Osteoblast (primary cell): ENCODE measurements around the gene NGDN. TPM values are rescaled to one million over a fixed set of nuclear protein-coding genes. Genes with fewer than 3 reads are reported as not detected.

Experiments used
- DNase-seq: peaks from one replicate; pipeline ENCODE4 v3.0.0; 2011; ENCODE audit warnings: low spot score, mixed read lengths; ENCODE audit not compliant: insufficient read length; ENCODE audit errors: missing footprints
- H2AFZ ChIP-seq: 2 replicates; pipeline ENCODE4 v1.6.0; 2011; ENCODE audit warnings: mild to moderate bottlenecking, low read length
- H3K27ac ChIP-seq: 2 replicates; pipeline ENCODE4 v1.5.1; 2011; ENCODE audit warnings: mild to moderate bottlenecking, low read depth, low read length, moderate library complexity
- H3K27me3 ChIP-seq: 2 replicates; pipeline ENCODE4 v1.6.0; 2012; ENCODE audit warnings: mild to moderate bottlenecking, control low read depth, inconsistent platforms, low read length, moderate library complexity; ENCODE audit not compliant: insufficient read depth
- H3K36me3 ChIP-seq: 2 replicates; pipeline ENCODE4 v1.5.1; 2011; ENCODE audit warnings: mild to moderate bottlenecking, low read length, control low read depth, moderate library complexity; ENCODE audit not compliant: insufficient read depth
- H3K4me1 ChIP-seq: 2 replicates; pipeline ENCODE4 v1.5.1; 2011; ENCODE audit warnings: mild to moderate bottlenecking, low read length, control low read depth, moderate library complexity; ENCODE audit not compliant: insufficient read depth
- H3K4me2 ChIP-seq: 2 replicates; pipeline ENCODE4 v1.6.0; 2011; ENCODE audit warnings: mild to moderate bottlenecking, low read length; ENCODE audit not compliant: insufficient read depth
- H3K4me3 ChIP-seq: fragments of 200-600 bp; sonication (generic); 3 replicates; pipeline ENCODE4 v1.5.1; 2012; ENCODE audit warnings: mild to moderate bottlenecking, low read length, inconsistent platforms; ENCODE audit not compliant: insufficient read depth
- H3K79me2 ChIP-seq: 2 replicates; pipeline ENCODE4 v1.6.0; 2012; ENCODE audit warnings: mild to moderate bottlenecking, low read length, control low read depth, inconsistent platforms; ENCODE audit not compliant: insufficient read depth
- H3K9me3 ChIP-seq: 2 replicates; pipeline ENCODE4 v1.5.1; 2011; ENCODE audit warnings: low read depth, low read length, control low read depth
- H4K20me1 ChIP-seq: 2 replicates; pipeline ENCODE4 v1.6.0; 2012; ENCODE audit warnings: mild to moderate bottlenecking, low read length, control low read depth; ENCODE audit not compliant: insufficient read depth
- total RNA-seq: library from RNA; depleted of rRNA; stranded (reverse); fragments of >200 nt; gene quantifications from 2 replicates; pipeline ENCODE4 v1.2.3, GENCODE V29; 2012
- TF ChIP-seq, protein P1 (sequence below): IDR thresholded peaks from 2 replicates; pipeline ENCODE4 v1.5.1; 2011; ENCODE audit warnings: mild to moderate bottlenecking, low read depth, low read length, moderate library complexity; ENCODE audit errors: extremely low read depth

The NGDN gene
- total RNA-seq, 1 donor: 49.6 TPM

DNA sequence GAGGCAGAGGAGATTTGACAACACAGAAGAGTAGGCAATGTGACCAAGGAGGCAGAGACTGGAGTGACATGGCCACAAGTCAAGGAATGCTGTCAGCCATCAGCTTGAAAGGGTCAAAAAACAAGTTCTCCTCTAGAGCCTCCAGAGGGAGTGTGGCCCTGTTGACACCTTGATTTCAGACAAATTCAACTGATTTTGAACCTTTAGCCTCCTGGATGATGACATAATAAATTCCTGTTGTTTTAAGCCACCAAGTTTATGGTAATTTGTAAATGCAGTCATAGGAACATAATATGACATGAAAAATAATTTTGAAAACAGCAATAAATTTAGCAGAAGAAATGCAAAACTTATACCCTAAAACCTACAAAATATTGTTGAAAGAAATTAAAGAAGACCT, 8.5 kb upstream of the NGDN start:
- no peaks in the 10 kb centered on the region for H3K27me3 ChIP-seq
- H3K36me3 ChIP-seq: no peaks in the 10 kb centered on the region
- no peaks in the 10 kb centered on the region for H3K4me1 ChIP-seq
- no peak overlapping the region for H3K4me3 ChIP-seq
- H3K4me2 ChIP-seq: no peak overlapping the region
- H4K20me1 ChIP-seq: no peaks in the 10 kb centered on the region
- no peak for DNase-seq
- TF ChIP-seq, protein P1, sequence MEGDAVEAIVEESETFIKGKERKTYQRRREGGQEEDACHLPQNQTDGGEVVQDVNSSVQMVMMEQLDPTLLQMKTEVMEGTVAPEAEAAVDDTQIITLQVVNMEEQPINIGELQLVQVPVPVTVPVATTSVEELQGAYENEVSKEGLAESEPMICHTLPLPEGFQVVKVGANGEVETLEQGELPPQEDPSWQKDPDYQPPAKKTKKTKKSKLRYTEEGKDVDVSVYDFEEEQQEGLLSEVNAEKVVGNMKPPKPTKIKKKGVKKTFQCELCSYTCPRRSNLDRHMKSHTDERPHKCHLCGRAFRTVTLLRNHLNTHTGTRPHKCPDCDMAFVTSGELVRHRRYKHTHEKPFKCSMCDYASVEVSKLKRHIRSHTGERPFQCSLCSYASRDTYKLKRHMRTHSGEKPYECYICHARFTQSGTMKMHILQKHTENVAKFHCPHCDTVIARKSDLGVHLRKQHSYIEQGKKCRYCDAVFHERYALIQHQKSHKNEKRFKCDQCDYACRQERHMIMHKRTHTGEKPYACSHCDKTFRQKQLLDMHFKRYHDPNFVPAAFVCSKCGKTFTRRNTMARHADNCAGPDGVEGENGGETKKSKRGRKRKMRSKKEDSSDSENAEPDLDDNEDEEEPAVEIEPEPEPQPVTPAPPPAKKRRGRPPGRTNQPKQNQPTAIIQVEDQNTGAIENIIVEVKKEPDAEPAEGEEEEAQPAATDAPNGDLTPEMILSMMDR: no peak
- H2AFZ ChIP-seq: no peak overlapping the region
- H3K27ac ChIP-seq: no peak overlapping the region
- H3K9me3 ChIP-seq: no peaks in the 10 kb centered on the region
- H3K79me2 ChIP-seq: no peaks in the 10 kb centered on the region

DNA sequence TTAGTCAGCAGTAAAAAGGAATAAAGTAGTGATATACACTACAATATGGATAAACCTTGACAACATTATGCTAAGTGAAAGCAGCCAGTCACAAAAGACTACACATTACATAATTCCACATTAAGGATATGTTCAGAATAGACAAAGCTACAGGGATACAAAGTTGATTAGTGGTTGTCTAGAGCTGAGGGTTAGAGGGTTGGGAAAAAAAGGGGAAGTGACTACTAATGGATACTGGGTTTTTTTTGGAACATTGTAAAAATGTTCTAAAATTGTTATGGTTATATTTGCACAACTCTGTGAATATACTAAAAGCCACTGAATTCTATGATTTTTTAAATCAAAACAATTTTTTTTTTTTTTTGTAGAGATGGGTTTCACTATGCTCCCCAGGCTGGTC, 4.8 kb upstream of the NGDN start:
- no peak overlapping the region for H3K4me3 ChIP-seq
- DNase-seq: no peak
- H3K4me2 ChIP-seq: no peak overlapping the region
- no peaks in the 10 kb centered on the region for H3K36me3 ChIP-seq
- no peak overlapping the region for H3K27ac ChIP-seq
- H2AFZ ChIP-seq: no peak overlapping the region
- TF ChIP-seq, protein P1: no peak
- no peaks in the 10 kb centered on the region for H3K9me3 ChIP-seq
- H3K27me3 ChIP-seq: no peaks in the 10 kb centered on the region
- peaks cover 2% of the 10 kb centered on the region for H3K79me2 ChIP-seq
- H3K4me1 ChIP-seq: peaks cover 3% of the 10 kb centered on the region
- H4K20me1 ChIP-seq: no peaks in the 10 kb centered on the region

DNA sequence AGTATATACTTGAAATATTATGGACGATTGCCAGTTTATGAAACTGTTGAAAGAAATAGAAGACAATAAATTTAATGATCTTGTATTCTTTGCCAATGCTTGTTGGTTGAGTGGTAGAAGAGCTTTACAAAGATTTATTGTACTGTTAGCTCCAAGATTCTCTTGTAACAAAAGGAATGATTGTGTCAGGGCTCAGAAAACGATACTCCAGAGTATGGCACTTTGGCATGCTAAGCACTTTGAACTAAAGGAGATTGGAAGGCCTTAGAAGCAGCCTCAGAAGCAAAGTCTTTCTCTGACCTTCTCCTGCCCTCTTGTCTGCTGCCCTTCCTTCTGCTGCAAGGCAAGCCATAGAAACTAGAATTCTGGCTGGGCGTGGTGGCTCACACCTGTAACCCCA, 4.2 kb upstream of the NGDN start:
- TF ChIP-seq, protein P1: no peak
- no peaks in the 10 kb centered on the region for H3K27me3 ChIP-seq
- H4K20me1 ChIP-seq: no peaks in the 10 kb centered on the region

DNA sequence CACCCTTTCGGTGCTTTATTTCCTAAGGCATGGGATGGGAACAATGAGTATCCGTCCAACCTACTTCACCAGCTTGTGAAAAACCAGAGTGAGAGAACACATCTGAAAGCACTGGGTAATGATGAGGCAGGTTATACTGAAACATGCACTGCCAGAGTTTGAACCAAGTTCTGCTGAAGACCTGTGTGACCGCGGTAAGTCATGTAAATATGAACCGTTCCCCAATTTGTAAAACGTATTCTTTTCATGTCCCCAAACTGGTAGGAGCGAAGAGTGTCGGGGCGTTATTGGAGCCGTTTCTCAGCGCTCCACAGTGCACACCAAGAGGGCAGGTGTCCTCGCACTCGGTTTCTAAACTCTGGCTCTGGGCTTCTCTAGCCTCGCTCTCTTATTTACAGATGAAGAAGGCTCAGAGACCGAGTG, 788 bp upstream of the NGDN start:
- peaks cover 26% of the 10 kb centered on the region for H3K36me3 ChIP-seq
- H3K4me1 ChIP-seq: peaks cover 10% of the 10 kb centered on the region
- H3K4me3 ChIP-seq: peak overlapping the region; percentile 89
- peak overlapping the region; percentile 90 for H3K4me2 ChIP-seq
- TF ChIP-seq, protein P1: no peak
- H3K79me2 ChIP-seq: peaks cover 18% of the 10 kb centered on the region
- no peaks in the 10 kb centered on the region for H4K20me1 ChIP-seq
- no peak for DNase-seq
- H3K27me3 ChIP-seq: no peaks in the 10 kb centered on the region
- H2AFZ ChIP-seq: peak overlapping the region; percentile 100
- H3K9me3 ChIP-seq: no peaks in the 10 kb centered on the region
- peak overlapping the region; percentile 43 for H3K27ac ChIP-seq

More for the DNA sequence above, 4.2 kb upstream of the NGDN start:
- Histone ChIP-seq H3K4me1 (peaks cover 7% of the 10 kb centered on the region), H3K4me2 (no peak overlapping the region), H3K9me3 (no peaks in the 10 kb centered on the region), H2AFZ (no peak overlapping the region), H3K79me2 (peaks cover 8% of the 10 kb centered on the region), H3K36me3 (no peaks in the 10 kb centered on the region), H3K4me3 (no peak overlapping the region), H3K27ac (no peak overlapping the region)
- no peak for DNase-seq
